Esophagus muscularis mucosa (tissue), 2 donors: ENCODE data around the gene PPAN.

Experiments used
- EP300 ChIP-seq: sonication (generic); formaldehyde crosslinking; IDR thresholded peaks from one replicate; pipeline ENCODE4 v1.6.1; 2017; ENCODE audit warnings: antibody characterized with exemption
- POLR2A ChIP-seq: fragments of 450-650 bp; IDR thresholded peaks from one replicate; pipeline ENCODE4 v1.6.1; 2017; ENCODE audit warnings: antibody characterized with exemption, moderate library complexity, mild to moderate bottlenecking, low read depth

DNA sequence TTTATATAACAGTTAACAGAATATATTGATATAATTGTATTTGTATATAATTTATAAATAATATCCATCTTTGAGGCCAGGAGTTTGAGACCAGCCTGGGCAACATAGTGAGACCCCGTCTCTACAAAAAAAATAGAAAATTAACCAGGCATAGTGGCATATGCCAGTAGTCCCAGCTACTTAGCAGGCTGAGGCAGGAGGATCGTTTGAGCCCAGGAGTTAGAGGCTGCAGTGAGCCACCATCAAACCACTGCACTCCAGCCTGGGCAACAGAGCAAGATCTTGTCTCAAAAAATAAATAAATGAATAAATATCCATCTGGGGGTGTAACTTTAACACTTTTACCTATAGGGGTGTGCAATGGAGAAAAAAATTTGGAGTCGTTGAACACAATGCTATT, 21.4 kb upstream of the PPAN start:
- TF ChIP-seq POLR2A: no peak
- TF ChIP-seq EP300: no peak
